A549 (cell line): Measurements from ENCODE around the gene PRKAR1B. TPM values are rescaled to one million over a fixed set of nuclear protein-coding genes. Genes with fewer than 3 reads are reported as not detected.

Experiments used
- ATAC-seq, 2 experiments: fragments of 200-7000 bp in 1 of 2; fragments of >200 bp in 1 of 2; cut with Nextera tagmentation in 1 of 2; cut with Tn5 transposase in 1 of 2; 3 replicates each; pipeline versions ENCODE4 v1.8.0 to v1.9.1; 2018 to 2020; ENCODE audit warnings: mild to moderate bottlenecking in 1 of 2, moderate library complexity in 1 of 2
- CTCF ChIA-PET: fragments of 300-600 bp; sonication (Branson Sonifier 250); formaldehyde crosslinking; extraction: SDS; loops from one replicate; lab custom pipeline; 2021; ENCODE audit warnings: antibody characterized with exemption, inconsistent platforms; lab: Yijun Ruan, JAX
- POLR2A ChIA-PET: fragments of 350-600 bp; formaldehyde crosslinking; extraction: SDS; loops from one replicate; lab custom pipeline; 2021; ENCODE audit warnings: antibody characterized with exemption, inconsistent platforms; lab: Yijun Ruan, JAX
- DNase-seq, 2 experiments: peaks; one replicate each; pipeline versions ENCODE4 v3.0.0 to v3.0.0-alpha.2; 2011 to 2016; ENCODE audit warnings: low read depth in 1 of 2, low spot score in 1 of 2
- FAIRE-seq: peaks from 2 replicates; lab custom pipeline; 2011; peaks lifted over from hg19 to GRCh38; lab: Jason Lieb, UNC
- H3K27ac ChIP-seq, 2 experiments: fragments of >200 bp; sonication (Bioruptor Twin); formaldehyde crosslinking; 3 replicates each; pipeline ENCODE4 v1.5.1; 2016 to 2017
- H3K4me1 ChIP-seq: fragments of >200 bp; sonication (Bioruptor Twin); formaldehyde crosslinking; 3 replicates; pipeline ENCODE4 v1.6.1; 2016
- H3K4me2 ChIP-seq: fragments of >200 bp; sonication (Bioruptor Twin); formaldehyde crosslinking; 3 replicates; pipeline ENCODE4 v1.6.1; 2016
- H3K4me3 ChIP-seq: fragments of >200 bp; sonication (Bioruptor Twin); formaldehyde crosslinking; 3 replicates; pipeline ENCODE4 v1.5.1; 2016
- H3K9me3 ChIP-seq: fragments of >200 bp; sonication (Bioruptor Twin); formaldehyde crosslinking; 3 replicates; pipeline ENCODE4 v1.6.1; 2016
- BCL3 ChIP-seq: fragments of >200 bp; sonication (Bioruptor Twin); formaldehyde crosslinking; IDR thresholded peaks from 3 replicates; pipeline ENCODE4 v1.6.1; 2016
- BHLHE40 ChIP-seq: IDR thresholded peaks from 2 replicates; pipeline ENCODE4 v1.6.1; 2012; ENCODE audit warnings: low read depth, low read length, inconsistent platforms
- CBX2 ChIP-seq: fragments of 200-600 bp; sonication (generic); IDR thresholded peaks from 2 replicates; pipeline ENCODE4 v1.6.1; 2016; ENCODE audit warnings: low read depth, mild to moderate bottlenecking, borderline replicate concordance
- CBX8 ChIP-seq: fragments of 200-600 bp; sonication (generic); IDR thresholded peaks from 2 replicates; pipeline ENCODE4 v1.6.1; 2016
- CEBPB ChIP-seq, 2 experiments: fragments of >200 bp in 1 of 2; sonication (Bioruptor Twin) in 1 of 2; formaldehyde crosslinking in 1 of 2; IDR thresholded peaks; 2 replicates each; pipeline ENCODE4 v1.6.1; 2012 to 2016
- CHD4 ChIP-seq: fragments of 200-600 bp; sonication (generic); IDR thresholded peaks from 2 replicates; pipeline ENCODE4 v1.6.1; 2016; ENCODE audit warnings: antibody characterized with exemption, mild to moderate bottlenecking, borderline replicate concordance
- ELK1 ChIP-seq: fragments of 150-350 bp; IDR thresholded peaks from 2 replicates; pipeline ENCODE4 v1.6.1; 2014; ENCODE audit warnings: low read depth, mild to moderate bottlenecking, low read length
- ESRRA ChIP-seq: fragments of 150-350 bp; IDR thresholded peaks from 2 replicates; pipeline ENCODE4 v1.6.1; 2014; ENCODE audit warnings: mild to moderate bottlenecking, low read length, borderline replicate concordance
- GATA3 ChIP-seq: IDR thresholded peaks from 2 replicates; pipeline ENCODE4 v1.6.1; 2012; ENCODE audit warnings: borderline replicate concordance
- HOXA7 ChIP-seq: fragments of 250-450 bp; sonication (Bioruptor Pico); IDR thresholded peaks from 2 replicates; pipeline ENCODE4 v1.5.0; 2020; ENCODE audit warnings: mild to moderate bottlenecking, moderate library complexity
- HOXB5 ChIP-seq: fragments of 250-450 bp; sonication (Bioruptor Pico); IDR thresholded peaks from 2 replicates; pipeline ENCODE4 v1.5.0; 2020; ENCODE audit warnings: mild to moderate bottlenecking, moderate library complexity
- JUN ChIP-seq, 2 experiments: fragments of >200 bp; sonication (Bioruptor Twin); formaldehyde crosslinking; IDR thresholded peaks; 2 replicates in 1 of 2; 3 replicates in 1 of 2; pipeline ENCODE4 v1.6.1; 2016 to 2017
- KDM1A ChIP-seq: fragments of 200-600 bp; sonication (generic); IDR thresholded peaks from 2 replicates; pipeline ENCODE4 v1.6.1; 2016; ENCODE audit warnings: low read depth, mild to moderate bottlenecking
- KDM5A ChIP-seq: fragments of 200-600 bp; sonication (generic); IDR thresholded peaks from 2 replicates; pipeline ENCODE4 v1.6.1; 2016; ENCODE audit warnings: antibody characterized with exemption, mild to moderate bottlenecking
- PHF8 ChIP-seq: fragments of 200-600 bp; sonication (generic); IDR thresholded peaks from 2 replicates; pipeline ENCODE4 v1.6.1; 2016; ENCODE audit warnings: low read depth, mild to moderate bottlenecking, antibody characterized with exemption, moderate library complexity, borderline replicate concordance
- POLR2A ChIP-seq: IDR thresholded peaks from 2 replicates; pipeline ENCODE4 v1.6.1; 2012; ENCODE audit warnings: mild to moderate bottlenecking, low read length
- POLR2AphosphoS2 ChIP-seq: conservative IDR thresholded peaks from 2 replicates; pipeline ENCODE4 v1.6.1; 2012; ENCODE audit warnings: low read length, improper control_type of control experiment, inconsistent platforms
- RNF2 ChIP-seq: fragments of 200-600 bp; sonication (generic); IDR thresholded peaks from 2 replicates; pipeline ENCODE4 v1.6.1; 2016; ENCODE audit warnings: low read depth, mild to moderate bottlenecking, antibody characterized with exemption, moderate library complexity, borderline replicate concordance
- TP53 ChIP-seq: fragments of 250-450 bp; sonication (Bioruptor Pico); IDR thresholded peaks from 2 replicates; pipeline ENCODE4 v1.5.0; 2021; ENCODE audit warnings: mild to moderate bottlenecking, moderate library complexity
- WGBS: methylation state at CpG from one replicate; pipeline ENCODE4 v1.1.6; 2017; ENCODE audit errors: missing lambda C conversion rate; 5-methylcytosine and 5-hydroxymethylcytosine counted together
- polyA plus RNA-seq, 4 experiments: library from polyadenylated mRNA; depleted of rRNA in 3 of 4; stranded (reverse); fragments of >200 nt; fragmentation: RNase III in 1 of 4; extraction: RNeasy Plus Mini Kit Qiagen cat#74134 plus additional on column Dnase treatment in 1 of 4; gene quantifications; 2 replicates in 3 of 4; 3 replicates in 1 of 4; pipeline ENCODE4 v1.2.3, GENCODE V29; 2011 to 2017
- TF ChIP-seq, protein P1 (sequence below): fragments of 250-450 bp; sonication (Bioruptor Pico); IDR thresholded peaks from 2 replicates; pipeline ENCODE4 v1.5.0; 2021; ENCODE audit warnings: mild to moderate bottlenecking, moderate library complexity, borderline replicate concordance

Gene PRKAR1B
- polyA plus RNA-seq, 2 of the 4 experiments (the other 2 are of a cell fraction): 10.1 to 33.7 TPM

GRCh38 chr7:601595-602340 lies 125.3 kb downstream of the PRKAR1B start:
- Histone ChIP-seq H3K4me2 (no peak overlapping the region), H3K27ac (no peak overlapping the region), H3K4me1 (no peaks in the 10 kb centered on the region), H3K4me3 (no peak overlapping the region), H3K9me3 (no peaks in the 10 kb centered on the region)
- ChIA-PET POLR2A (no interaction called here), CTCF (no interaction called here)
- TF ChIP-seq ELK1 (no peak), BHLHE40 (no peak), TP53 (no peak), CEBPB (IDR thresholded peaks at IDR 0.05) (no peak), JUN (IDR thresholded peaks at IDR 0.05) (no peak), CHD4 (no peak), KDM5A (no peak), CBX2 (no peak), ESRRA (no peak)
- ATAC-seq: no peak
- WGBS: 80% methylated on average over 20 of the region's 39 CpGs
- FAIRE-seq: no peak
- DNase-seq: no peak

- Histone ChIP-seq H3K27ac (no peak overlapping the region), H3K4me2 (no peak overlapping the region), H3K4me1 (no peaks in the 10 kb centered on the region), H3K9me3 (no peaks in the 10 kb centered on the region), H3K4me3 (no peak overlapping the region)
- POLR2A ChIA-PET: no interaction called here
- FAIRE-seq (no peak), ATAC-seq (no peak), DNase-seq (no peak)
- TF ChIP-seq KDM1A (no peak), HOXB5 (CRISPR knock-in tag) (no peak), BHLHE40 (no peak), CHD4 (no peak), TP53 (no peak), GATA3 (no peak), PHF8 (no peak), POLR2A (no peak), ELK1 (no peak), CBX8 (no peak), POLR2AphosphoS2 (no peak), HOXA7 (no peak)
- WGBS: 88% methylated on average over 20 of the region's 22 CpGs
- CTCF ChIA-PET: interaction anchor here (0.6 to 1.1 kb wide), 2 partner anchors 8 to 109 kb away, joined by 3 read pairs; no protein-coding TSS in a partner anchor
These were observed 126.0 kb downstream of the PRKAR1B start for GRCh38 chr7:601036-601594.

DNA sequence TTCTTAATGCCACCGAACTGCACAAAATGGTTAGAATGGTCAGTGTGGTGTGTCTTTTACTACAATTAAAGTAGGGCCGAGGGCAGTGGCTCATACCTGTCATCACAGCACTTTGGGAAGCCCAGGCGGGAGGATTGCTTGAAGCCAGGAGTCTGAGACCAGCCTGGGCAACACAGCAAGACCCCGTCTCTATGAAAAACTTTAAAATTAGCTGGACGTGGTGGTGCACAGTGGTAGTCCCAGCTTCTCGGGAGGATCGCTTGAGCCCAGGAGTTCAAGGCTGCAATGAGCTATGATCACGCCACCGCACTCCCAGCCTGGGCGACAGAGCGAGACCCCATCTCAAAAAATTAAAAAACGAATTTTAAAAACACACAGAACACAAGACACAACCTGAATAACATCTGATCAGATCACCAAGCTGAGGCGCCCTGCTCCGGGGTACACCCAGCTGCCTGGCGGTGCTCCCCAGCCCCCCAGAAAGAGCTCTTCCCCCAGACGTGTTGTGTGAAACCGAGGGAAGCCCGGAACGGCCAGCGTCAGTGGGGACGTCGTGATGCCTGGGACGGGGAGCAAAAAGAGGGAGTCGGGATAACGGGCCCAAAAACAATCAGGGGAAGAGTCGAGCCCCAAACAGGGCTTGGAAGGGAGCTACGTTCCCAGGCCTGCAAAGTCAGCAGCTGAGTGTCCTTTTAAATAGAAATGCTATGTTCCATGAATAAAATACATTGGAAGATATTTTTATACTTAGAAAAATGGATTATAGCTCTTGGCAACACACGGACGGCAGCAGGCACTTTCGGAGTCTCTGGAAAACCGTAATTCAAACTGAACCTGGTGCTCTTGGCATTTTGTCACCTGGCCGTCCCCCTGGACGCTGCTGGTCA lies 126.7 kb downstream of the PRKAR1B start:
- no peak overlapping the region for H3K27ac ChIP-seq
- ATAC-seq (no peak), DNase-seq (no peak), FAIRE-seq (no peak)
- CTCF ChIA-PET: interaction anchor here (0.6 to 1.7 kb wide), 4 partner anchors 9 to 279 kb away, joined by 3 to 6 read pairs (median 3); no protein-coding TSS in a partner anchor
- no peak overlapping the region for H3K4me2 ChIP-seq
- POLR2A ChIA-PET: no interaction called here
- H3K9me3 ChIP-seq: no peaks in the 10 kb centered on the region
- WGBS: 86% methylated on average over 33 of the region's 33 CpGs
- no peaks in the 10 kb centered on the region for H3K4me1 ChIP-seq
- TF ChIP-seq CBX2: no peak
- no peak for TF ChIP-seq POLR2AphosphoS2
- TF ChIP-seq ELK1: no peak
- TF ChIP-seq RNF2: no peak
- TF ChIP-seq, protein P1, sequence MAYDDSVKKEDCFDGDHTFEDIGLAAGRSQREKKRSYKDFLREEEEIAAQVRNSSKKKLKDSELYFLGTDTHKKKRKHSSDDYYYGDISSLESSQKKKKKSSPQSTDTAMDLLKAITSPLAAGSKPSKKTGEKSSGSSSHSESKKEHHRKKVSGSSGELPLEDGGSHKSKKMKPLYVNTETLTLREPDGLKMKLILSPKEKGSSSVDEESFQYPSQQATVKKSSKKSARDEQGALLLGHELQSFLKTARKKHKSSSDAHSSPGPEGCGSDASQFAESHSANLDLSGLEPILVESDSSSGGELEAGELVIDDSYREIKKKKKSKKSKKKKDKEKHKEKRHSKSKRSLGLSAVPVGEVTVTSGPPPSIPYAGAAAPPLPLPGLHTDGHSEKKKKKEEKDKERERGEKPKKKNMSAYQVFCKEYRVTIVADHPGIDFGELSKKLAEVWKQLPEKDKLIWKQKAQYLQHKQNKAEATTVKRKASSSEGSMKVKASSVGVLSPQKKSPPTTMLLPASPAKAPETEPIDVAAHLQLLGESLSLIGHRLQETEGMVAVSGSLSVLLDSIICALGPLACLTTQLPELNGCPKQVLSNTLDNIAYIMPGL: no peak
- no peak for TF ChIP-seq BCL3
- TF ChIP-seq, all 56 proteins: peak for 0
- H3K4me3 ChIP-seq: no peak overlapping the region
